ENCODE data around the gene MSMO1.

DNA sequence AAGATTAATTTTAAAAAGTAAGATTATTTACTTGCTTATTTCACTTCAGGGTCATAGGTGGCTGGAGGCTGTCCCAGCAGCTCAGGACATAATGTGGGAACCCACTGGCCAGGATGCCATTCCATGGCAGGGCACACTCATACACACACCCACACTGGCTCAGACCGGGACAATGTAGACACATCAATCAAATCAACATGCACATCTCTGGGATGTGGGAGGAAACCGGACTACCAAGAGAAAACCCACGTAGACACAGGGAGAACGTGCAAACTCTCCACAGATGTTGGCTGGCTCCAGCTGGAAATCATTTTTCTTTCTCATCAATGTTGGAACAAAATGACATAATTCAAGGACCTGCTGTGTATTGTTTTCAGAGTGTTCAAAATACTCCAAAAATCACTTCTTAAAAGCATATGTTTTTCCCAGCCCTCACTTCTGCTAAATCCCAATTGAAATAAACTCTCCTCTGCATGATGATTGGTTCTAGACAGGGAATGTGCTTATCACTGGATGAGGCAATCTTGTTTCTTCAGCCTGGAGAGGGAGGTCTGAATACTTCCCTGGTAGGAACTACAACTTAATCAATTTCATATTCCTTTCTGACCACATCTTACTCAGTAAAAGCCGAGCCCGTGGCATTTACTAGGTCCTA is 32.7 kb downstream of the MSMO1 start:
- TF ChIP-seq POLR2A (IDR thresholded peaks at IDR 0.05; ENCODE audit: low read depth), result no peak
- no peak for TF ChIP-seq EP300 (IDR thresholded peaks at IDR 0.05)
- TF ChIP-seq CTCF (IDR thresholded peaks at IDR 0.05), result no peak

All from esophagus muscularis mucosa (tissue), 4 donors.